GM21825 (cell line): ENCODE data around the gene PHACTR3.
A peak's percentile ranks its signal among the peaks of the same experiment; 100 is the strongest.
"Not testable (repeated sequence)": the region's sequence is repeated elsewhere in the genome, so short reads cannot be mapped to it uniquely, and the experiment has no call there.

Experiments
- ATAC-seq: cut with Tn5 transposase; IDR thresholded peaks from one replicate; pipeline ENCODE4 v1.9.1; 2021; ENCODE audit warnings: mild to moderate bottlenecking, moderate library complexity; ENCODE audit not compliant: unreplicated experiment

The PHACTR3 gene

GRCh38 chr20:59603781-59604541, at the start of gene PHACTR3:
PHACTR3 (plus strand) TSS chr20:59604540; CDS start chr20:59605015, 475 bp downstream.
- ATAC-seq, result no peak

GRCh38 chr20:59557733-59558529, 46.4 kb upstream of the PHACTR3 start:
- ATAC-seq, result not testable (repeated sequence)

- no peak for ATAC-seq
Measured at GRCh38 chr20:59559024-59559817, 45.1 kb upstream of the PHACTR3 start.

- ATAC-seq, result no peak
Measured at GRCh38 chr20:59559863-59560262, 44.5 kb upstream of the PHACTR3 start.

GRCh38 chr20:59560588-59561227, 43.6 kb upstream of the PHACTR3 start:
- no peak for ATAC-seq

- no peak for ATAC-seq
Measured at GRCh38 chr20:59561228-59561605, 43.1 kb upstream of the PHACTR3 start.

- no peak for ATAC-seq
Measured at GRCh38 chr20:59561614-59562277, 42.6 kb upstream of the PHACTR3 start.

GRCh38 chr20:59564171-59564570, 40.2 kb upstream of the PHACTR3 start:
- ATAC-seq, result no peak

GRCh38 chr20:59564943-59565342, 39.4 kb upstream of the PHACTR3 start:
- no peak for ATAC-seq

GRCh38 chr20:59565768-59566461, 38.4 kb upstream of the PHACTR3 start:
- ATAC-seq, result no peak

GRCh38 chr20:59566631-59567524, 37.5 kb upstream of the PHACTR3 start:
- no peak for ATAC-seq

GRCh38 chr20:59567585-59568508, 36.5 kb upstream of the PHACTR3 start:
- ATAC-seq, result no peak

- no peak for ATAC-seq
Measured at GRCh38 chr20:59568509-59569024, 35.8 kb upstream of the PHACTR3 start.

GRCh38 chr20:59569305-59569704, 35.0 kb upstream of the PHACTR3 start:
- no peak for ATAC-seq

GRCh38 chr20:59571151-59571550, 33.2 kb upstream of the PHACTR3 start:
- no peak for ATAC-seq

GRCh38 chr20:59571551-59572314, 32.6 kb upstream of the PHACTR3 start:
- ATAC-seq, result peak; percentile 69

GRCh38 chr20:59572515-59572914, 31.8 kb upstream of the PHACTR3 start:
- no peak for ATAC-seq
